NCI-H2227 treated with DMSO at 0.1 percent for 48 hours (cell line): ENCODE data around the gene TK1.

Experiments
- DNase-seq: peaks from one replicate; lab custom pipeline; 2025; lab: John Stamatoyannopoulos, UW

Gene TK1

DNA sequence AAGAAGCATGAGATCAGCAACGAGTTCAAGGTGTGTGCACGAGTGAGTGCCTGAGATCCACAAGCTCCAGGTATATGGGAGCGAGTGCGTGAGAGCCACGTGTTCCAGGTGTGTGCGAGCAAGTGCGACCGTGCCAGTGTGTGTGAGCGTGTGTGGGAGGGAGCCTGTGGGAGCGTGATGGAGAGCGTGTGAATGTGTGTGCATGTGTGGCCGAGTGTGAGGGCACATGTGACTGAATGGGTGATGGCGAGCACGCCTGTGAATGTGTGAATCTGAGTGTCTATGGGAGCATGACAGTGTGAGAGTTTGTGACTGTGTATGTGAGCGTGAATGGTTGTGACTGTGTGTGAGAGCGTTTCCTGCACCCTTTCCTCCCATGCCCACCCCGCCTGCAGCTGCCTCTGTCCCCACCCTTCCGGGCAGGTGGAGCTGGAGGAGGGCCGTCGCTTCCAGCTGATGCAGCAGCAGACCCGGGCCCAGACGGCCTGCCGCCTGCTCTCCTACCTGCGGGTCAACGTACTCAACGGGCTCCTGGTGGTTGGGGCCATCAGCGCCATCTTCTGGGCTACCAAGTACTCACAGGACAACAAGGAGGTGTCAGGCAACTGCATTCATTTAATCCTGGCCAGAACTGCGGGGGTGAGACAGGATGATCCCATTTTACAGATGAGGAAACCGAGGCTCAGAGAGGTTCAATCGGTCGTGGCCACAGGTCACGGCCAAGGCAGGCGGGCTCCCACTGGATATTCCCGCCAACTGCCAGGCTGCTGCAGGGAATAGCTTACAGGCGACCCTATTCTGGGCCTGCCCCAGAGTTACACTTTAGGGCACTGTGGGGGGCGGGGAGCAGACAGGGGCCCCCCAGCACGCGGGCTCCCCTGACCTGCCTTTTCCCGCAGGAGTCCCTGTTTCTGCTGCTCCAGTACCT, 52.6 kb downstream of the TK1 start:
- DNase-seq = no peak

DNA sequence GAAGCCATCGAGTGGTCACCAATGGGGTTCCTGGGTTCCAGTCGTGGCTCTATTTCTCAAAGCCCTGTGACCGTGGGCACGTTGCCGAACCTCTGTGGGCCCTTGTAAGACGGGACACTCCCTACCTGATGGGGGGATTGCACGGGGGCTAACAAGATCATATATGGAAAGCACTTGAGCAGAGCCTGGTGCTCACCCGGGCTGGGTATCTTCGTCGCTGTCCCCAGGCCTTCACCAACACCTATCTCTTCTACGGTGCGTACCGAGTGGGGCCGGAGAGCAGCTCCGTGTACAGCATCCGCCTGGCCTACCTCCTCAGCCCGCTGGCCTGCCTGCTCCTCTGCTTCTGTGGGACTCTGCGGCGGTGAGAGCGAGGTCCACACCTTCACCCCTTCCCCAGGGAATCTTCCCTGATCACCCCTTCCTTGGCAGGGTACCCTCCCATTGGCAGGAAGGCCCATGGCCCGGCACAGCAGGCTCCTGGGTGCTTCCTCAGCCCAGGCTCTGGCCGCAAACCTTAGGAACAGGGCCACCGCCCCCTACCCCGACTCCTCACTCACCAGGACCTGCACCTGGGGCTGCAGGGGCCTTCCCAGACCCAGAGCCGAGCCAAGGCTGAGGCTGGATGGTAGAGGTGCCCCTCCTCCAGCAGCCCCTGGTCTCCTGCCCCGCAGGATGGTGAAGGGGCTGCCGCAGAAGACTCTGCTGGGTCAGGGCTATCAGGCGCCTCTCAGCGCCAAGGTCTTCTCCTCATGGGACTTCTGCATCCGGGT, 53.5 kb downstream of the TK1 start:
- DNase-seq = no peak

DNA sequence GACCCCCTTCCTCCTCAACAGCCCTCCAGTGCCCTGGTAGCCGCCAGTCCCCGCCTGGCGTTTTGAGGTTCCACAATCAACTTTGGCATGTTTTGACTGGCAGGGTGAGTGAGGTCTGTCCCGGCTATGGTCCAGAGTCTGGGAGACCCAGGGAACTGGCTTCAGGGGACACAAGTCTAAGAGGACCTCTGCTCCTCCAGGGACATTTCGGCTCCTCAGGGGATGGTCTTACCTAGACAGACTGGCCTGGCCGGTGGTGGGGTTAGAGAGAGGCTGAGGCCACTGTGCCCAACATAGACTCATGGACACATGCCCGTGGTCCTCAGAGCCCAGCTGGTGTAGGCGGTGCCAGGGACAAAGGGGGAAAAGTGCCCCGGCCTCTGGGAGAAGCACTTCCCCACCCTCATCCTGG, 54.1 kb downstream of the TK1 start:
- DNase-seq = no peak

DNA sequence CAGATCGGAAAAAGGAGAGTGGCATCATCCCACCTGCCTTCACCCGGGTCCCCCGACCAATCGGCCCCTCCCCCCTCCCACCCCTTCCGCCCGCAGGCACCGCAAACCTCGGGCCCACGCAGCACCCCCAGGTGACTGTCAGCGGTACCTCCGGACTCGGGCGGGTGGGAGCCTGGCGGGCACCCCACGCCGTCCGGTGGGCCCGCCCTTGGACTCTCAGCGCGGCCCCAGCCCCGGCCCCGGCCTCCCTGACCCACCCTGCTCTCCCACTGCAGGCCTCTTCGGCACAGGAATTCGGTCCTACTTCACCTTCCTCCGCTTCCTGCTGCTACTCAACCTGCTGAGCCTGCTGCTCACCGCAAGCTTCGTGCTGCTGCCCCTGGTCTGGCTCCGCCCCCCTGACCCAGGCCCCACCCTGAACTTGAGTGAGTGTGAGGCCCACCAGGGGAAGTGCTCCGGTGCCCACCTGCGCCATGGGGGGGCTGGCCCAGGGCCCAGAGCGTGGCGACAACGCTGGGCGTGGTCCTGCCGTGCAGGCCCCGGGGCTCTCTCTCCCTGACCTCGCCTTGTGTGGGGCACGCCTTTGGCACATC, 54.7 kb downstream of the TK1 start:
- DNase-seq = no peak

DNA sequence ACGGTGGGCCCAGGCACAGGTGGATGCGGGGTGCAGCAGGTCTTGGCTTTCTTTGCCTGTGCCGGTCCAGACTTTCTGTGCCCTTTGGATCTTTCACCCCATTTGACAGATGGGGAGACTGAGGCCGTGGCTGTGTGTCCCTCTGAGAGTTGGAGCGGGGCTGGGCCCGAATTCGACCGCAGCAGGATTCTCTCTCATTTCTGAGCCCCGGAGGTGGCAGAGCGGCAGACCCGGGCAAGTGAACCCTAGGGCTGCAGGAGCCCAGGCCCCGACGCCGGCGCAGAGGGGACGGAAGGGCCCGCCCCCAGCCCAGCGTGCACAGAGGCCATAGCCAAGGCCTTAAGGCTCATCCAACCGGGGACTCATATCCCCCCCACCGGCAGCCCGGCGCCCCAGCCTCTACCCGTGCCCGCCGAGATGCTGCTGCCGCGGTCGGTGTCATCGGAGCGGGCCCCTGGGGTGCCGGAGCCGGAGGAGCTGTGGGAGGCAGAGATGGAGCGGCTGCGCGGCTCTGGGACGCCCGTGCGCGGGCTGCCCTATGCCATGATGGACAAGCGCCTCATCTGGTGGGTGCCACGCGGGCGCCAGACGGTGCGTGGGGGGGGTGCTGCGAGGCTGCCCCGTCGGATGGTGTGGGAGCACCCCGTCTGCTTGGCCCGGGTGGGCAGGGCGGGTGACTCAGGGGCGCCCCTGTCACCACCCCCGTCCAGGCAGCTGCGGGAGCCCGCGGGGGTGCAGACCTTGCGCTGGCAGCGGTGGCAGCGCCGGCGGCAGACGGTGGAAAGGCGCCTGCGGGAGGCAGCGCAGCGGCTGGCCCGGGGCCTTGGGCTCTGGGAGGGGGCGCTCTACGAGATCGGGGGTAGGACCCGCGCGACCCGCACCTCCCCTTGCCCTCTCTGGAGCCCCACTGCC, 55.4 kb downstream of the TK1 start:
- no peak for DNase-seq

DNA sequence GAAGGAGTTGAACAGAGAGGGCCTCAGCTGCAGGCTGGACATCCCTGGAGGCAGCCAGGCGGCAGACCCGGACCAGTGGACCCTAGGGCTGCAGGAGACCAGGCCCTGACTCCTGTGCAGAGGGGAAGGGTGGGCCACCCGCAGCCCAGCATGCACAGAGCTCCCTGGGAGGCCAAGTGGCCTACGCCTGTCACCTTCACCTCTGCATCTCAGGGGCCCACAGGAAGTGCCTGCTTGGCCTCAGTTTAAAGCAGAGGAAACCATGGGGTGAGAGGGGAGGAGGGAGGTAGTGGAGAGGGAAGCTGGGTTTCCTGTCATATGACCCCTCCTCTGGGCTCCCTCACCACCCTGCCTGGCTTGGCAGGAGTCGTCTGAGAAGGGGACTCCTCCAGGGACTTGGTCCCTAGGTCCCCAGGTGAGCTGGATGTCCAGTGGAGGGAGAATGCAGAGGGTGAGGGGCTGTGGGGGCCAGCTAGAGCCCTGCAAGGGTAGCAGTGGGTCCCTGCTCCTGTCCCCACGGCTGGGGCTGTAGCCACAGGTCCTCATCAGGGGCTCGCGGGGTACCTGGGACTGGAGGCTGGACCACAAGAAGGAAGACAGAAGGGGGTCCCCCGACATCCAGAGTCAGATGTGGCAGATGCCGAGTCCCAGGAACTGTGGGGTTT, 56.3 kb downstream of the TK1 start, which contains the start of gene TMC8:
Gene TMC8, plus strand, starts transcription at position 335 of the 665 bp plus-strand sequence. CDS start 818 bp downstream, outside the sequence.
- no peak for DNase-seq

DNA sequence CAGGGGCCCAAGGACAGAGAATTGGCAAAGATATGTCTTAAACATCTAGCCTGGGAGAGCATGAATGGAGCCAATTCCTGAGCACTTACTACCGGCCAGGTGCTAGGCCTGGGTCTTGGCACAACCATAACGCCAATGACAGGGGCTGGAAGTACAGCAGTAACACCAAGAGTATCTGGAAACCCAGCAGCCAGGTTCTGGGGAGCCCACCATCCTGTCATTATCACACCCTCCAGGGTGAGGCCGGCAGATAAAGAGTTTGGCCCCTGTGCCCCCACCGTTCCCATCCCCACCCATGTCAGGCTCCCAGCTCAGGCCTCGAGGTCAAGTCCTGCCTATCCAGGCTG, 56.8 kb downstream of the TK1 start:
- no peak for DNase-seq

DNA sequence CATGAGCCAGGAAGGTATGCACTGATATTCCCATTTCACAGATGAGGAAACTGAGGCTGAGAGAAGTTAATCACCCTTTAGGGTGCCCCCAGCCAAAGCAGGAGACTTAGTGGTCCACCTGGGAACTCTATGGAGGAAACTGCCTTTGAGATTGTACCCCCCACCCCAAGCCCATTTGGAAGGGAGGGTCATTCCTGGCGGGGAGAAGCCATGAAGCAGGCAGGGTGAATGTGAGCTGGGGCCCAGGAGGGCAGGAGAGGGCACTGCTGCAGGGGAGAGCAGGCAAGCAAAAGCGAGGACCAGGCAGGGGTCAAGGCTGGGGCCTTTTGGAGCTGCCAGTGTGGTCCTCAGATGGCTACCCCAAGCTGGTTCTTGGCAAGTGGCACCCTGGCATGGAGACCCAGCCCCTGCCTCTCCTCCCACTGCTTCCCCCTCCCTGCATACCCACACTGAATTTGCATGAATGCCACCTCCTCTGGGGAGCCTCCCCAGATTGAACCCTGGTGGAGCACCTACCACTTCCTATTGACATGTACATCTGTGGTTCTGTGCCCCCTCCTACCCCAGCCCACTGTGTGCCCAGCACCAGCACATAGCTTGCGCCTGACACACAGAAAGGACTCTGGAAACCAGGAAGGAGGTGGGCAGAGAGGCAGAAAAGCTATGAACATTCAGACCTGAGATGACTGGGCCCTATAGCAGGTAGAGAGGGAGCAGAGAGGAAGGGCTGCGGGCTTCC, 57.3 kb downstream of the TK1 start:
- DNase-seq = no peak

DNA sequence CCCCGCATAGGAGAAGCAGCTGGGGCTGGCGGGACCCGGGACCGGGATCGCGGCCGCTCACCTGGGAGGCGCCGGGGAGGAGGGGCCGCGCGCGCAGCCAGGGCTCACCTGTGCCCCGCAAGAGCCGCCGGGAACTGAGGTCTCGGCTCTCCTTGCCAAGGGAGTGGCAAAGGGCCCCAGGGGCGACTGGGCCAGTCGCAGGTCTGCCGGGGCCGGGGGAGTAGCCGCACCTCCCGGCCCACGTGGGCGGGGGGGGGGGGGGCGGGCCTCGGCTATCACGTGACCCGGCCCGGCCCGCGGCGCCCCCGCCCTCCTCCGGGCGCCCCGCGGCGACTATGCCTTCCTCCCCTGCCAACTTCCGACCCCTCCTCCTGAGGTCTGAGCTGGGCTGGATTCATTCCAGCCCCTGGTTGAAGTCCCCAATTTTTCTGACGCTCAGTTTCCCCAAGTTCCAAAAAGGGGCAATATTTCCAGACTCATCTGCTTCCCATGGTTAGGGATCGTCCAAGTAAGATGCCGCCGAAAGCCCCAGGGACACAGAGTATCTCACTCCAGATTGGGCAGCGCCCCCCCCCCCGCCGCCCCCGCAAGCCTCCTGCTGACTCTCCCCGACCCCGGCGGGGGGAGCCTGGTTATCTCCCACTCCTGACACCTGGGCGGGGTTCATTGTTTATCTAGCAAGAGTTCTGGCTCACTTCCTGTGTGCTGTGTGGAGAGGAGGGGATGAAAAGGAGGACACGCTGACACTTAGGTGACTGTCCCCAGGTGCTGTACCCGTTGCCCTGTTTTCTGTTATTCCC, 58.1 kb downstream of the TK1 start, which contains the start of gene TMC6:
Gene TMC6, minus strand, starts transcription at position 205 of the 800 bp plus-strand sequence. CDS start 1,923 bp downstream, outside the sequence.
- DNase-seq = peak; percentile 29

DNA sequence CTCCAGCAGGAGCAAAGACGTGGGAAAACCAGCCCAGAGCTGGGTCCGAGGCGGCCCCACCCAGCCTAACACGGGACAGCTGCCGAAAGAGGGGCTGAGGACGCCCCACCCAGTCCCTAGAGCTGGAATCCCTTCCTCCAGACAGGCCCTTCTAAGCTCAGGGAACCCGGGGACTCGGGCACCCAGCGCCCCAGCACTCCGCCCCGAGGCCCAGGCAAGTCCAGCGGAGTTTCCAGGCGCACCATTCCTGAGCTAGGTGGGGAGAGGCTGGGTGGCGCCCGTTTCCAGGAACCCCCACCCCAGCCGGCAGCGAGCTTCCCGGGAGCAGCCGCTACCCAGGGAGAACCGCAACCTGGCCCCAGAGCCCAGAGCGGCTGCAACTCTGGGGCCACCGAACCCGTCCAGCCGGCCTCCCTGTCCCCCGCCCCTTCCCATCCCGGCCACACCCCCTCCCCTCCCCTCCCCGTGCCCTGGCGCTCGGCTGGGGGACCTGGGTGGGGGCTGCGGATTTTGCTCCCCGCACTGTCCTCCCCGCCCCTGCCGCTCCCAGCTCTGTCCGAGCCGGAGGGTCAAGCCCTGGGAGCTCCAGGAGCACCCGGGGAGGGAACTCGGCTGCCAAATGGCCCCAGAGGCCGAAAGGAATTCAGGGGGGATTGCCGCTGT, 58.8 kb downstream of the TK1 start:
- DNase-seq = no peak

DNA sequence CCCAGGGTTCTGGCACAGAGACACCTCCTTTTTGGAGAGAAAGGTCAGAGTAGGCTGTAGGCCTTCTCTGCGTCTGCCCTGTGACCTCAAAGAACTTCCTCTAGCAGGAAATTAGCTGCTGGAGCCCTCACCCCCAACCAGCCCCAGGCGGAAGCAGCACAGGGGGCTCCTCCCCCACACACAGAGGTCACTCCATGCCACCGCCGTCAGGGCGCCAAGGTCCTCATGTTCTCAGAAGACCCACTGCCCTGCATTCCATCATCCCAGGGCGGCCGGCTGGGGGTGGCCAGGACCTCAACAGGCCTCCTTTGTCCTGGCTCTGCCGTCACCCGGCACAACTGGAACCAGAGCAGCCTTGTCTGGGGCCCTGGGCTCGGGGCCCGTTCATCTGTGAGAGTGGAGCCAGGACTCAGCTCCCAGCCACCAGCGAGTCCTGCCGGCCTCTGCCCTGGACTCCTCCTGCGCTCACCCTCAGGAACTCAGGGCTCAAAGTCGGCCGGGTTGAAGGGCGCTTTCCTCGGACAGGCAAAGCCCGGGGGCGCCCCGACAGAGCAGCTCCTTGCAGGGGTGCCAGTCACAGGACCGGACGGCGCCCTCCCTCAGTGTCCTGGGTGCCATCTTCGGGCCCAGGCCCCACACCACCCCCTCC, 59.5 kb downstream of the TK1 start:
- DNase-seq = no peak

DNA sequence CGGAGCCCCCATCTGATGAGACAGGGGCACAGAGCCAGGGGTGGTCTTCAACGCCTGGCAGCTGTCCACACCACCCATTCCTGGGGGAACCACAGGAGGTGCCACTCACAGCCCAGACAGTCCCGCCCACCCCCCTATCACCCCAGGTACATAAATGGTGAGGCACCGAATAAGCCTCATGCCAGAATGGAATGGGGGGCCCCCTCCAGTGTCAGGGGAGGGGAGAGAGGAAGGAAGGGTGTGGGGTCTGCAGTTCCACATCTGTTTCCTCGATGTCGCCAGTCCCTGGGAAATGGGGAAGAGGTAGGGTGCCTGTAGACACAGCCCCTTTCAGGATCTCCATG, 60.0 kb downstream of the TK1 start:
- no peak for DNase-seq

DNA sequence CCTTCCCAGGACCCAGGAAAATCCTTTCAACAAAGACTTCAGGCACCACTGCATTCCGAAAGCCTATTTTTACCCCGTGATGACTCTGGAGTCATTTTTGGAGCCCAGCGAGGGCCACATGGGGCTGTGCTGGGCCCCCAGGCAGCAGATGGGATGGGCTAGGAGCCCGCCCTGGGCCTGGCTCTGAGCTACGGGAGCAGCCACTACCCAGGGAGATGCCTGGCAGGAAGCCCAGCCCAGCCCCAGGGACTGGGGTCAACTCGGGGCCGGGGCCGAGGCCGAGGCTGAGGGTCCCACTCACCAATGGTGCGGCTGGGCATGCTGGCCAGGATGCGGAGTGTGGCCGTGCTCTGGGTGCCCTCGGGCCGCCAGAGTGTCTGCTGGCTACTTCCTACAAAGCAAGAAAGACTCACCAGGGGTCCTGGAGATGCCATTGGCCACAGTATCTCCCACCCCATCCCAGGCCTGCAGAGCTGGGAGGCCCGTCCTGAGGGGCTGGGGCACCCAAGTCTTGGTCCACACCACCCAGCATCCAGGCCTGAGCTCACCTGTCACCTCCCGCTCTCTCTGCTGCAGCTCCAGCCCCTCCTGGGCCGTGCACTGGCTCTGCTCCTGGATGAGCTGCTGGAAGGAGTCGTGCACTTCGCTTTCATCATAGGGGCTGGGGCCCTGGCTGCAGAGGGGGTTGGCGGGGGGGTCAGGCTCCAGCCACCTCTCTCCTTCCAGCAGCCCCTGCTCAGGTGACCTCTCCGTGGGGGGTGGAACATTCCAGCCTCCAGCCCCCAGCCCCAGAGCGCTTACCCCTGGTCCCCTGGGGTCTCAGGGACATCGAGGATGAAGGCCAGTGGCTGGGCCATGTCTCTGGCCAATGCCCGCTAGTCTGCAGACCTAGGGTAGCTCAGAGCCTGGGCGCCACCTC, 60.6 kb downstream of the TK1 start:
- no peak for DNase-seq

DNA sequence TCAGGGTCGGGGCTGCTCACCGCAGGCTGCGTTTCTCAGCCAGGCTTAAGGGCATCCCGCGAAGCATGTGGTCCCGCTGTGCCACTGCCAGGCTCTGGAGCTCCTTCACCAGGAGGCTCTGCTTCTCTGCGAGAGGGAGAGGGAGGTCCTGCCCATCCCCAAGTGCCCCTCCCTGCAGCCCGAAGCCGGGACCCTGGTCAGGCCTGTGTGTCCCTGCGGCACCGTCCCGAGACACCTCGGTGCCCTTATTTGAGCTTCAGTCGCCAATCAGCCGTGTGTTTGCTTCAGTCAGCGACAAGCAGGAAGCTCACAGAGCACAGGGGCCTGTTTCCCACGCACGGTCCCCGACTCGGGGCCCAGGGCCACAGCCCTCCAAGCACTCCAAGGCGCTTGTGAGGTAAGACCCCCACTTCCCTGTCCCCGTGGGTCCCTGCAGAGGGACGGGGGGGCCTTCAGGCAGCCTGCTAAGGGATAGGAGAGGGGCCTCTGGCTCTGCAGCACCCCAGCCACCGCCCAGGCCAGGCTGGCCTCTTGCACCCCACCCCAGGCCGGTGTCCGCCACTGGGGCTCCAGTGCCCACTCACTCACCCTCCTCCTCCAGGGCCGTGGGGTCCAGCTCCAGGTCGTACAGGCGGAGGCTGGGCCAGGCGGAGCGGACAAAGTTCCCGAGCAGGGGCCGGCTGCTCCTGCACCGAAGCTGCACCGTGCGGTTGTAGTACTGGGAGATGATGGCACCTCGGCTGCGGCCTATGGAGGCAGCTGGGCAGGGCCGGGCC, 61.5 kb downstream of the TK1 start:
- no peak for DNase-seq

DNA sequence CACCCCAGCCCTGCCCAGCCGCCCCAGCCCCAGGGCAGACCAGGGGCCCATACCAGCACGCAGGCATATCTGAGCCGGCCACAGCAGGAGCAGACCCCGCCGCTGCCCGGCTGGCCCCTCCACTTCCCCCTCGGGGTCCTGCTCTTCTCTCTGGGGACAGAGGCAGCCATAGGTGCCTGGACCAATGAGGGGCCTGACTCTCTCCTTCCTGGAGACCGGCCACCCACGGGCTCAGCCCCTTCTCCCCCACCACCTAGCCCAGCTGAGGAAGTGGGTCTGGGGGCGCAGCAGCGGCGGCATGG, 62.1 kb downstream of the TK1 start:
- DNase-seq = no peak
